ENCODE measurements around the gene BRD4. TPM values are rescaled to one million over a fixed set of nuclear protein-coding genes. Genes with fewer than 3 reads are reported as not detected.

The BRD4 gene
- total RNA-seq, 1 donor, result 25.7 TPM

DNA sequence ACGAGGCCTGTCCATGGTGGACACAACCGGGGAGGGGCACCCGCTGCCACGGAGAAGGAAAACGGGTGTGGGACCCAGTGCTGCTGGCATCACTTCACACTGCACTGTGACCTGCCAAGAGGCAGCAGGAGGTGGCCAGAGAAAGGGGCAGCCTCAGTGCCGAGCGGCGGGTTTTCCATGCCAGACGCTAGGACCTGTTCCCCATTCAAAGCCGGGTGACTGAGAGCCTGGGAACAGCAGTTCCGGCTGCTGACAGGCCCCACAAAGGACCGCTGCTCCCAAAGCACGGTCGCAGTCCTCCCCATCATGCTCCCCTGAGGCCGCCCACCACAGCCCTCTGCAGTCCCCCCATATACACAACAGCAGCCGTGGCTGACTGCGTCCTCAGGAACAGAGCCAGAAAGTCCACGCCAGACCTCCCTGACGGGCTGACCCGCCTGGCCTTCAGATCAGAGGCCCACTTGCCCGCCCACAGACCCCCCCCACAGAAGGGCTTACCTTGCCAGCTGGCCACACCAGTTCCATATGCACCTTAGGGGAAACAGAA lies 41.8 kb upstream of the BRD4 start:
- H3K4me1 ChIP-seq (ENCODE audit: insufficient read depth, low read length), result peaks cover 19% of the 10 kb centered on the region
- peaks cover 52% of the 10 kb centered on the region for H4K20me1 ChIP-seq (ENCODE audit: insufficient read depth, low read length)
- H3K9me3 ChIP-seq (ENCODE audit: low read depth, low read length), result no peaks in the 10 kb centered on the region
- TF ChIP-seq, protein P1, sequence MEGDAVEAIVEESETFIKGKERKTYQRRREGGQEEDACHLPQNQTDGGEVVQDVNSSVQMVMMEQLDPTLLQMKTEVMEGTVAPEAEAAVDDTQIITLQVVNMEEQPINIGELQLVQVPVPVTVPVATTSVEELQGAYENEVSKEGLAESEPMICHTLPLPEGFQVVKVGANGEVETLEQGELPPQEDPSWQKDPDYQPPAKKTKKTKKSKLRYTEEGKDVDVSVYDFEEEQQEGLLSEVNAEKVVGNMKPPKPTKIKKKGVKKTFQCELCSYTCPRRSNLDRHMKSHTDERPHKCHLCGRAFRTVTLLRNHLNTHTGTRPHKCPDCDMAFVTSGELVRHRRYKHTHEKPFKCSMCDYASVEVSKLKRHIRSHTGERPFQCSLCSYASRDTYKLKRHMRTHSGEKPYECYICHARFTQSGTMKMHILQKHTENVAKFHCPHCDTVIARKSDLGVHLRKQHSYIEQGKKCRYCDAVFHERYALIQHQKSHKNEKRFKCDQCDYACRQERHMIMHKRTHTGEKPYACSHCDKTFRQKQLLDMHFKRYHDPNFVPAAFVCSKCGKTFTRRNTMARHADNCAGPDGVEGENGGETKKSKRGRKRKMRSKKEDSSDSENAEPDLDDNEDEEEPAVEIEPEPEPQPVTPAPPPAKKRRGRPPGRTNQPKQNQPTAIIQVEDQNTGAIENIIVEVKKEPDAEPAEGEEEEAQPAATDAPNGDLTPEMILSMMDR (IDR thresholded peaks at IDR 0.05; ENCODE audit: extremely low read depth, low read depth, low read length), result no peak
- H3K4me2 ChIP-seq (ENCODE audit: insufficient read depth, low read length), result no peak overlapping the region
- peak overlapping the region; percentile 3 for H3K27ac ChIP-seq (ENCODE audit: low read depth, low read length)
- H3K79me2 ChIP-seq (ENCODE audit: insufficient read depth, low read length), result peaks cover 81% of the 10 kb centered on the region
- H2AFZ ChIP-seq (ENCODE audit: low read length), result no peak overlapping the region
- H3K4me3 ChIP-seq (ENCODE audit: insufficient read depth, low read length), result no peak overlapping the region
- peak; percentile 64 for DNase-seq (ENCODE audit: insufficient read length, low spot score, missing footprints)
- peaks cover 39% of the 10 kb centered on the region for H3K36me3 ChIP-seq (ENCODE audit: insufficient read depth, low read length)
- no peaks in the 10 kb centered on the region for H3K27me3 ChIP-seq (ENCODE audit: insufficient read depth, low read length)

DNA sequence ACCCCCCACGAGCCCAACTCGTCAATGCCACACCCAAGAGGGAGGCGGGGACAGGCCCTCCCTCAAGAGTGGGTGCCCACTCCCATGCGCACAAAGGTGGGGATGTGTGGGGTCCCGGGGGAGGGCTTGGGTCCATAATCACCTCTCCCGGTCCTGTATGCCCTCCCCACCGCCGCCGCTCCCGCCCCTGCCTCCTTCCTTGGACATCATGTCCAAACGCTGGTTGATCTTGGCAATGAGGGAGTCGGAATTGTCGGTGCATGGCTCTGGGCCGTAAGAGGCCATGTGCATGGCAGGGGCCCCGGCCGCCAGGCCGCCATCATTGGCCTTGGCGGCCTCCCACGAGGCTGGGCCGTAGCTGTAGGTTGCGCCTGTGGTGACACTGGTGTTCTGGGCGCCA lies 41.3 kb upstream of the BRD4 start:
- H3K79me2 ChIP-seq (ENCODE audit: insufficient read depth, low read length), result peaks cover 79% of the 10 kb centered on the region
- H3K4me2 ChIP-seq (ENCODE audit: insufficient read depth, low read length), result no peak overlapping the region
- no peak overlapping the region for H3K4me3 ChIP-seq (ENCODE audit: insufficient read depth, low read length)
- DNase-seq (ENCODE audit: insufficient read length, low spot score, missing footprints), result peak; percentile 29
- TF ChIP-seq, protein P1 (IDR thresholded peaks at IDR 0.05; ENCODE audit: extremely low read depth, low read depth, low read length), result no peak
- H3K4me1 ChIP-seq (ENCODE audit: insufficient read depth, low read length), result peaks cover 19% of the 10 kb centered on the region
- H3K27me3 ChIP-seq (ENCODE audit: insufficient read depth, low read length), result no peaks in the 10 kb centered on the region
- H3K9me3 ChIP-seq (ENCODE audit: low read depth, low read length), result no peaks in the 10 kb centered on the region
- H3K27ac ChIP-seq (ENCODE audit: low read depth, low read length), result no peak overlapping the region
- peaks cover 44% of the 10 kb centered on the region for H3K36me3 ChIP-seq (ENCODE audit: insufficient read depth, low read length)
- H2AFZ ChIP-seq (ENCODE audit: low read length), result no peak overlapping the region
- peaks cover 52% of the 10 kb centered on the region for H4K20me1 ChIP-seq (ENCODE audit: insufficient read depth, low read length)

DNA sequence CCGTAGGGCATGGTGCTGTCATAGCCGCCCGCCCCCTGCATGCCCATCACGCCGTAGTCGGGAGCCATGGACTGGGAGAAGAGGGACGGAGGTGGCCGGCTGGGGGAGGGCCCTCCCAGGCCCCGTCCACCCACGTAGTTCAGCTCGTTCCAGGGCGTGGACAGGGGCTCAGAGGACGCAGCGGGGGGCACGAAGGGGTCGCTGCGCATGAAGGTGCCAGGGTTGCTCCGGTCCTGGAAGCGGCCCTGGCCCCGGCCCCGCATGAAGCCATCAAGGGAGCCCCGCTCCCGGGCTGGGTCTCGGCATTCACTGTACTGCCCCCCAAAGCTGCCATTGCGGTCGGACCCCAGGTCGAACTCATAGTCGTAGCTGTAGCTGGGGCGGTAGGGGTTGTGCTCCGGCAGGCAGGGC lies 40.6 kb upstream of the BRD4 start:
- peaks cover 14% of the 10 kb centered on the region for H3K4me1 ChIP-seq (ENCODE audit: insufficient read depth, low read length)
- peaks cover 52% of the 10 kb centered on the region for H4K20me1 ChIP-seq (ENCODE audit: insufficient read depth, low read length)
- DNase-seq (ENCODE audit: insufficient read length, low spot score, missing footprints), result peak; percentile 65
- no peak overlapping the region for H3K4me2 ChIP-seq (ENCODE audit: insufficient read depth, low read length)
- no peak overlapping the region for H2AFZ ChIP-seq (ENCODE audit: low read length)
- H3K79me2 ChIP-seq (ENCODE audit: insufficient read depth, low read length), result peaks cover 76% of the 10 kb centered on the region
- TF ChIP-seq, protein P1 (IDR thresholded peaks at IDR 0.05; ENCODE audit: extremely low read depth, low read depth, low read length), result no peak
- no peaks in the 10 kb centered on the region for H3K27me3 ChIP-seq (ENCODE audit: insufficient read depth, low read length)
- H3K4me3 ChIP-seq (ENCODE audit: insufficient read depth, low read length), result no peak overlapping the region
- H3K27ac ChIP-seq (ENCODE audit: low read depth, low read length), result no peak overlapping the region
- no peaks in the 10 kb centered on the region for H3K9me3 ChIP-seq (ENCODE audit: low read depth, low read length)
- H3K36me3 ChIP-seq (ENCODE audit: insufficient read depth, low read length), result peaks cover 51% of the 10 kb centered on the region

DNA sequence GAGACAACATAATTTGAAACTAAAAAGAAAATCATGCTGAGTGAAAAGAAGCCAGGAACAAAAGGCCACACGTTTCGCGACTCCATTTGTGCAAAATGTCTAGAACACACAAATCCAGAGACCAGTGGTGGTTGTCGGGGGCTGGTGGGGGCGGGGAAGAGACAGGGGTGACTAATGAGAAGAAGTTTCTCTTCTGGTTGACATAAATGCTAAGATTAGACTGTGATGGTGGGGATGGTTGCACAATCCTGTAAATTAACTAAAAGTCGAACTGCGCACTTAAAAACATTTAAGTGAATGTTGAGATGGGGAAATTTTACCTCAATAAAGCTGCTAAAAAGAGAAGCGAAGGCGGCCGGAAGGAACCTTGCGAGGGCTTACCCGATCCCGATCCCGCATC lies 40.1 kb upstream of the BRD4 start:
- Histone ChIP-seq H4K20me1 (ENCODE audit: insufficient read depth, low read length) (peaks cover 52% of the 10 kb centered on the region), H3K79me2 (ENCODE audit: insufficient read depth, low read length) (peaks cover 73% of the 10 kb centered on the region), H2AFZ (ENCODE audit: low read length) (no peak overlapping the region), H3K27ac (ENCODE audit: low read depth, low read length) (no peak overlapping the region), H3K9me3 (ENCODE audit: low read depth, low read length) (no peaks in the 10 kb centered on the region), H3K4me1 (ENCODE audit: insufficient read depth, low read length) (peaks cover 10% of the 10 kb centered on the region), H3K27me3 (ENCODE audit: insufficient read depth, low read length) (no peaks in the 10 kb centered on the region), H3K36me3 (ENCODE audit: insufficient read depth, low read length) (peaks cover 56% of the 10 kb centered on the region), H3K4me2 (ENCODE audit: insufficient read depth, low read length) (no peak overlapping the region), H3K4me3 (ENCODE audit: insufficient read depth, low read length) (no peak overlapping the region)
- DNase-seq (ENCODE audit: insufficient read length, low spot score, missing footprints), result peak; percentile 76
- TF ChIP-seq, protein P1 (IDR thresholded peaks at IDR 0.05; ENCODE audit: extremely low read depth, low read depth, low read length), result no peak

Data from osteoblast (primary cell).